Measurements from ENCODE around the gene ANKRD40CL.

ANKRD40CL gene

GRCh38 chr17:50794361-50794760 lies 27.0 kb upstream of the ANKRD40CL start:
- ChIA-PET POLR2A (no interaction called here), CTCF (interaction anchor here (1.5 to 3.7 kb wide), 2 partner anchors 10 to 58 kb away, joined by 4 to 32 read pairs; no protein-coding TSS in a partner anchor)
- TF ChIP-seq, protein P1, sequence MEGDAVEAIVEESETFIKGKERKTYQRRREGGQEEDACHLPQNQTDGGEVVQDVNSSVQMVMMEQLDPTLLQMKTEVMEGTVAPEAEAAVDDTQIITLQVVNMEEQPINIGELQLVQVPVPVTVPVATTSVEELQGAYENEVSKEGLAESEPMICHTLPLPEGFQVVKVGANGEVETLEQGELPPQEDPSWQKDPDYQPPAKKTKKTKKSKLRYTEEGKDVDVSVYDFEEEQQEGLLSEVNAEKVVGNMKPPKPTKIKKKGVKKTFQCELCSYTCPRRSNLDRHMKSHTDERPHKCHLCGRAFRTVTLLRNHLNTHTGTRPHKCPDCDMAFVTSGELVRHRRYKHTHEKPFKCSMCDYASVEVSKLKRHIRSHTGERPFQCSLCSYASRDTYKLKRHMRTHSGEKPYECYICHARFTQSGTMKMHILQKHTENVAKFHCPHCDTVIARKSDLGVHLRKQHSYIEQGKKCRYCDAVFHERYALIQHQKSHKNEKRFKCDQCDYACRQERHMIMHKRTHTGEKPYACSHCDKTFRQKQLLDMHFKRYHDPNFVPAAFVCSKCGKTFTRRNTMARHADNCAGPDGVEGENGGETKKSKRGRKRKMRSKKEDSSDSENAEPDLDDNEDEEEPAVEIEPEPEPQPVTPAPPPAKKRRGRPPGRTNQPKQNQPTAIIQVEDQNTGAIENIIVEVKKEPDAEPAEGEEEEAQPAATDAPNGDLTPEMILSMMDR (IDR thresholded peaks at IDR 0.05; ENCODE audit: control extremely low read depth, extremely low read depth, low read depth, missing control alignments) = no peak
- no peak for DNase-seq (ENCODE audit: extremely low spot score)

- TF ChIP-seq, protein P1 (IDR thresholded peaks at IDR 0.05; ENCODE audit: control extremely low read depth, extremely low read depth, low read depth, missing control alignments) = no peak
- no peak for DNase-seq (ENCODE audit: extremely low spot score)
- ChIA-PET POLR2A (no interaction called here), CTCF (interaction anchor here (1.7 to 2.3 kb wide), 2 partner anchors 10 to 13 kb away, joined by 4 to 14 read pairs; no protein-coding TSS in a partner anchor)
Observed at GRCh38 chr17:50793007-50793406, 25.7 kb upstream of the ANKRD40CL start.

DNA sequence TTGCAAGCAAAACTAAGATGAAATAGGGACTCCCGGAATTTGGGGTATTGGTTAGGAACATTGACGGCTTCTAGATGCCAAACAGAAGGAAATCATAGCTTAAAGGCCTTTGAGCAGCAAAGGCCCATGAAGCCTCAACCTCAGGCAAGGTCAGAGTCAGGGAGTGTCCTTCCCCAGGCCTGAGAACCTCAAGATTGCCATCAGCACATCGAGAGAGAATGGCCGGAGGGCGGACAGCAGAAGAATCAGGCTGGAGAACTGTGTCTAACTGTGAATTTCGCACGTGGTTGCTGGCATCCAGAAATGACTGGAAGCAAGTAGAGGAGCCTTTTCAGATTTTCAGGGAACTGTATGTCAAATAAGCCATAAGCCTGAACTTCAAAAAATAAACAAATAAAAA lies 24.8 kb upstream of the ANKRD40CL start:
- ChIA-PET CTCF (interaction anchor here (1.4 to 2.3 kb wide), 3 partner anchors 9 to 50 kb away, joined by 4 to 14 read pairs (median 4); no protein-coding TSS in a partner anchor), POLR2A (no interaction called here)
- DNase-seq (ENCODE audit: extremely low spot score) = no peak
- TF ChIP-seq, protein P1 (IDR thresholded peaks at IDR 0.05; ENCODE audit: control extremely low read depth, extremely low read depth, low read depth, missing control alignments) = no peak

DNA sequence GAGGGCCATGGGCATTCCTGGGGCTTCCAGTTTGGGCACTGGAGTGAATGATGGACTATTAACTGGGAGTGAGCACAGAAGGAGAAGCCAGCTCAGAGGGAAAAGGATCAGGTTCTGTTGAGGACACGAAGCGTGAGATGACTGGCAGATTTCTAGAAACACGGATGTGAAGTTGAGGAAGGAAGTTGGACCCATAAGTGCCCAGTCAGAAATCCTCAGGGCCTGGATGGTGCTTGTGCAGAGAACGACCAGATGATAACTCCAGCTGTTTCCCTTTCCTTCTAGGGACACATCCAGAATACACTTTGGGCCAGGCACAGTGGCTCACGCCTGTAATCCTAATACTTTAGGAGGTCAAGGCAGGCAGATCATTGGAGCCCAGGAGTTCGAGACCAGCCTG lies 23.3 kb upstream of the ANKRD40CL start:
- ChIA-PET POLR2A (no interaction called here), CTCF (interaction anchor here (1.4 kb wide), 1 partner anchor 51 kb away, joined by 6 read pairs; no protein-coding TSS in a partner anchor)
- TF ChIP-seq, protein P1 (IDR thresholded peaks at IDR 0.05; ENCODE audit: control extremely low read depth, extremely low read depth, low read depth, missing control alignments) = no peak
- DNase-seq (ENCODE audit: extremely low spot score) = no peak

- ChIA-PET CTCF (interaction anchor here (1.1 to 10.7 kb wide), 5 partner anchors 8 to 170 kb away, joined by 3 to 301 read pairs (median 6); partner anchors contain the start of gene LUC7L3), POLR2A (no interaction called here)
- DNase-seq (ENCODE audit: extremely low spot score) = no peak
- TF ChIP-seq, protein P1 (IDR thresholded peaks at IDR 0.05; ENCODE audit: control extremely low read depth, extremely low read depth, low read depth, missing control alignments) = no peak
Observed at GRCh38 chr17:50787106-50787505, 19.8 kb upstream of the ANKRD40CL start.

DNA sequence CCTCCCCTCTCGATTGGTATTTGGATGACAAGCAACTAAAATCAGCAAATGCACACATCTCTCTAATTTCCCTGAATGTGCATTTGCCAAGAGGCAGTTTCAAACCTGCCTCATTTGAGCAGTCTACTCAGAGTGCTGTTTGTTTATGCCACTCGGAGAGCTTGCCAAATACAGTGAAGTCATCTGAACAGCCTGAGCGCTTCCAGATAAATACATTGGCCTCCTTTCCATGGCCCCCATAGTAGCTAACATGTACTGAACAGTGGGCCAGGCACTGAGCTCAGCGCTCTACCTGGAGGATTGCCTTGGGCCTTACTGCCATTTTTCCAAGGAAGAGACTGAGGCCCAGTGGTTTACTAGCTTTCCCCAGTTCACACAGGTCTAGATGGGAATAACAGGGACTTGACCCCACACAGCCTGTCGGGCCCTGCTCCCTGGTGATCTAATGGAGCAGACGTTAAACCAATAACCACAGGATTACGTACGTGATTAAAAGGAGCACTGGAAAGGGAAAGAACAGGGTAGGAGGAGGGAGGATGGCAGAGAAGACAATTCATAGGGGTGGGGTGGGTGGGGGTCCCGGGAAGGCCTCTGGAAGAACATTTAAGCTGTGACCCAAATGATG lies 18.7 kb upstream of the ANKRD40CL start:
- POLR2A ChIA-PET = no interaction called here
- TF ChIP-seq, protein P1 (IDR thresholded peaks at IDR 0.05; ENCODE audit: control extremely low read depth, extremely low read depth, low read depth, missing control alignments) = no peak
- CTCF ChIA-PET = interaction anchor here (1.0 to 10.7 kb wide), 12 partner anchors 9 to 367 kb away, joined by 3 to 301 read pairs (median 6); partner anchors contain the start of genes ANKRD40CL, LUC7L3, NME1 and RSAD1
- no peak for DNase-seq (ENCODE audit: extremely low spot score)
